Measurements from ENCODE around the gene MAN1C1. TPM values are rescaled to one million over a fixed set of nuclear protein-coding genes. Genes with fewer than 3 reads are reported as not detected.

The MAN1C1 gene
- total and polyA plus RNA-seq, 9 of the 15 experiments (the other 6 are each of a cell fraction or from before 2014, with no cell fraction given) = 0.04 to 0.44 (median 0.10) TPM; not detected in 3

GRCh38 chr1:25779894-25780293 is 163.3 kb downstream of the MAN1C1 start (continued):
- peak; percentile 90 for TF ChIP-seq HDAC2 (IDR thresholded peaks at IDR 0.05)
- peak; percentile 98 for TF ChIP-seq BCOR (IDR thresholded peaks at IDR 0.05)
- TF ChIP-seq, protein P1, sequence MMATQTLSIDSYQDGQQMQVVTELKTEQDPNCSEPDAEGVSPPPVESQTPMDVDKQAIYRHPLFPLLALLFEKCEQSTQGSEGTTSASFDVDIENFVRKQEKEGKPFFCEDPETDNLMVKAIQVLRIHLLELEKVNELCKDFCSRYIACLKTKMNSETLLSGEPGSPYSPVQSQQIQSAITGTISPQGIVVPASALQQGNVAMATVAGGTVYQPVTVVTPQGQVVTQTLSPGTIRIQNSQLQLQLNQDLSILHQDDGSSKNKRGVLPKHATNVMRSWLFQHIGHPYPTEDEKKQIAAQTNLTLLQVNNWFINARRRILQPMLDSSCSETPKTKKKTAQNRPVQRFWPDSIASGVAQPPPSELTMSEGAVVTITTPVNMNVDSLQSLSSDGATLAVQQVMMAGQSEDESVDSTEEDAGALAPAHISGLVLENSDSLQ (IDR thresholded peaks at IDR 0.05) = 0 out of 2 replicates have a peak, but pooled peaks have one; percentile 29
- no peak for TF ChIP-seq NBN (IDR thresholded peaks at IDR 0.05; ENCODE audit: low read depth)
- 0 out of 2 replicates have a peak, but pooled peaks have one; percentile 31 for TF ChIP-seq PTBP1 (IDR thresholded peaks at IDR 0.05; ENCODE audit: low read depth, low read length)

DNA sequence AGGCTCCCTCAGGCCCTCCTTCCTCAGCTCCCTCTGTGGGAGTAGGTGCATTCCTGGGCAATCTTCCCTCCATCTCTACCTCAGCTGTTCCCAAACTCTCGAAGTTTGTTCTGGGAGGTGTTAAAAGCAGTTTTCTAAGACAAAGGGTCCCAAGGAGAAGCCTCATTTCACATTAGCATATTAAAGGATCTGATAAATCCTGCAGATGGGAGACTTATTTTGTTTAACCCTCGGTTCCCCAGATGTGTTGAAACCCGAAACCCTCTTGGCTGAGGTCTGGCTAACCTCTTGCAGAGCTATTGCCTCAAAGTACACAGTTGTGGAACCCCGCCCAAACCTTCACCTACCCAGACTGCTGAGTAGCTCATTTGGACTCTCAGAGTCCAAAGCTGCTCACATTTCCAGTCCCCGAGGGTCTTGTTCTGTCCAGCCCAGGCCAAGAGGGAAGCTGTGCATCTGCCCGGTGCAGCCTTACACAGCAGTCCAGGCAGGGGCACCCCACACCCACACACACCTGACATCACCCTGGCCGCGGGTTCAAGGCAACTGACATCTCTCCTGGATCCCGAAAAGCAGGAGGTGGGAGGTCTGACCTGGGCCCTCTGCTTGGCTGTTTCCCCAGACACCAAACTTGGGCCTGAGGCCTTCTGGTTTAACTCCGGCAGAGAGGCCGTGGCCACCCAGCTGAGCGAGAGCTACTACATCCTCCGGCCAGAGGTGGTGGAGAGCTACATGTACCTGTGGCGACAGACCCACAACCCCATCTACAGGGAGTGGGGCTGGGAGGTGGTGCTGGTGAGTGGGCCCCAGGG is 163.9 kb downstream of the MAN1C1 start:
- Histone ChIP-seq H3K36me3 (ENCODE audit: control insufficient read depth, insufficient read depth, low read length) (no peaks in the 10 kb centered on the region), H2AFZ (ENCODE audit: low read depth, low read length) (no peak overlapping the region; the same call in 1 of the 2 replicates), H3K9me1 (ENCODE audit: control insufficient read depth, insufficient read depth, low read length) (peaks cover 3% of the 10 kb centered on the region), H3K4me1 (replicated peaks in 1 of 2; ENCODE audit: control insufficient read depth in 2 of 2, insufficient read depth in 2 of 2, low read length in 2 of 2) (peaks cover 33 to 47% of the 10 kb centered on the region in 2 experiments), H3K4me2 (ENCODE audit: insufficient read depth, low read length) (no peak overlapping the region), H4K20me1 (replicated peaks; ENCODE audit: control insufficient read depth, insufficient read depth, low read length) (no peaks in the 10 kb centered on the region), H3K9me3 (replicated peaks; ENCODE audit: control insufficient read depth, insufficient read depth, low read depth, low read length) (no peaks in the 10 kb centered on the region), H3K27ac (ENCODE audit: extremely low read depth, low read depth, low read length) (no peak overlapping the region), H3K27me3 (ENCODE audit: control insufficient read depth in 2 of 2, insufficient read depth in 2 of 2, low read length in 2 of 2) (peaks cover 0 to 2% of the 10 kb centered on the region in 2 experiments; a peak in 1 of 5 replicates), H3K9ac (ENCODE audit: insufficient read depth in 1 of 2, low read depth in 2 of 2, low read length in 2 of 2) (peak overlapping the region in 1 of 2 experiments; percentile 80; a peak in 2 of 4 replicates), H3K79me2 (ENCODE audit: control insufficient read depth, insufficient read depth, low read length) (no peaks in the 10 kb centered on the region), H3K4me3 (no peak overlapping the region)
- CTCF ChIA-PET (ENCODE audit: low intra/inter-chr PET ratio) = no interaction called here
- DNase-seq (ENCODE audit: extremely low read depth in 1 of 4, low spot score in 3 of 4) (peak in 2 of 4 experiments; percentile 53 to 58), ATAC-seq (peak; percentile 79), FAIRE-seq (peak; percentile 64)
- in situ Hi-C loops (cut with MboI) = no loop called here
- intact Hi-C loops (cut with micrococcal nuclease) = no loop called here
- BruUV-seq (replicated peaks) = no TSS peak
- POLR2A ChIA-PET = interaction anchor here (0.5 to 1.5 kb wide), 10 partner anchors 11 to 1127 kb away, joined by 3 to 9 read pairs (median 3); no protein-coding TSS in a partner anchor
- 52% methylated on average over 14 of the region's 14 CpGs for WGBS (ENCODE audit: insufficient coverage, low coverage, missing lambda C conversion rate)
- TF ChIP-seq, protein P2, sequence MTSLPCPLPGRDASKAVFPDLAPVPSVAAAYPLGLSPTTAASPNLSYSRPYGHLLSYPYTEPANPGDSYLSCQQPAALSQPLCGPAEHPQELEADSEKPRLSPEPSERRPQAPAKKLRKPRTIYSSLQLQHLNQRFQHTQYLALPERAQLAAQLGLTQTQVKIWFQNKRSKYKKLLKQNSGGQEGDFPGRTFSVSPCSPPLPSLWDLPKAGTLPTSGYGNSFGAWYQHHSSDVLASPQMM (CRISPR knock-in tag; IDR thresholded peaks at IDR 0.05) = no peak
- TF ChIP-seq EP300 (IDR thresholded peaks at IDR 0.05; ENCODE audit: low read length) (peak; percentile 56), MAZ (CRISPR knock-in tag; conservative IDR thresholded peaks at IDR 0.05 in 1 of 2, IDR thresholded peaks at IDR 0.05 in 1 of 2) (peak in 1 of 2 experiments; percentile 63; a peak in 1 of 4 replicates), ZBTB17 (CRISPR knock-in tag; IDR thresholded peaks at IDR 0.05) (no peak), ZNF174 (CRISPR knock-in tag; IDR thresholded peaks at IDR 0.05) (no peak), SMAD4 (CRISPR knock-in tag; conservative IDR thresholded peaks at IDR 0.05) (0 out of 2 replicates have a peak, but pooled peaks have one; percentile 7), MAFK (IDR thresholded peaks at IDR 0.05; ENCODE audit: low read length) (peak; percentile 42; the same call in 1 of the 2 replicates), PTBP1 (IDR thresholded peaks at IDR 0.05; ENCODE audit: low read depth, low read length) (no peak), C11orf30 (IDR thresholded peaks at IDR 0.05; ENCODE audit: low read depth) (peak; percentile 72; the same call in 1 of the 2 replicates), ZNF140 (CRISPR knock-in tag; IDR thresholded peaks at IDR 0.05) (no peak), ZNF239 (CRISPR knock-in tag; IDR thresholded peaks at IDR 0.05) (peak; percentile 98), ESRRA (IDR thresholded peaks at IDR 0.05; ENCODE audit: borderline replicate concordance, low read depth) (no peak), JUN (IDR thresholded peaks at IDR 0.05; ENCODE audit: borderline replicate concordance, low read depth, low read length) (0 out of 2 replicates have a peak, but pooled peaks have one; percentile 4), JUN (CRISPR knock-in tag; IDR thresholded peaks at IDR 0.05; ENCODE audit: borderline replicate concordance) (no peak), ZNF280B (CRISPR knock-in tag; IDR thresholded peaks at IDR 0.05) (no peak)
